HepG2 (cell line): Measurements from ENCODE around the gene SCAMP3. TPM values are rescaled to one million over a fixed set of nuclear protein-coding genes. Genes with fewer than 3 reads are reported as not detected.
A peak's percentile ranks its signal among the peaks of the same experiment; 100 is the strongest.

Experiments
- AKNA ChIP-seq: sonication (generic); formaldehyde crosslinking; IDR thresholded peaks from 2 replicates; pipeline ENCODE4 v1.4.0; 2020; ENCODE audit warnings: missing genetic modification reagents, borderline replicate concordance
- ATF3 ChIP-seq: sonication (generic); formaldehyde crosslinking; IDR thresholded peaks from 2 replicates; pipeline ENCODE4 v1.4.0; 2020; ENCODE audit warnings: missing genetic modification reagents
- BORCS8-MEF2B ChIP-seq: sonication (generic); formaldehyde crosslinking; IDR thresholded peaks from 2 replicates; pipeline ENCODE4 v1.8.0; 2022; ENCODE audit warnings: mild to moderate bottlenecking, missing genetic modification reagents
- CCDC6 ChIP-seq: sonication (generic); formaldehyde crosslinking; IDR thresholded peaks from 2 replicates; pipeline ENCODE4 v1.8.1; 2022; ENCODE audit warnings: mild to moderate bottlenecking, missing genetic modification reagents, moderate library complexity
- FOXP1 ChIP-seq, 2 experiments: fragments of 450-650 bp in 1 of 2; IDR thresholded peaks; 2 replicates each; pipeline ENCODE4 v1.6.1; 2017 to 2018; ENCODE audit warnings: antibody characterized with exemption in 1 of 2
- GRHL1 ChIP-seq: sonication (generic); formaldehyde crosslinking; conservative IDR thresholded peaks from 2 replicates; pipeline ENCODE4 v1.8.0; 2022; ENCODE audit warnings: missing genetic modification reagents
- IRF9 ChIP-seq: sonication (generic); formaldehyde crosslinking; IDR thresholded peaks from 2 replicates; pipeline ENCODE4 v1.8.0; 2022; ENCODE audit warnings: missing genetic modification reagents, mild to moderate bottlenecking, borderline replicate concordance
- MIER3 ChIP-seq: IDR thresholded peaks from 2 replicates; pipeline ENCODE4 v1.6.1; 2016; ENCODE audit warnings: missing compliant biosample characterization, borderline replicate concordance
- NAIF1 ChIP-seq: sonication (generic); formaldehyde crosslinking; IDR thresholded peaks from 2 replicates; pipeline ENCODE4 v1.5.0; 2020; ENCODE audit warnings: mild to moderate bottlenecking, missing genetic modification reagents, borderline replicate concordance
- NFIB ChIP-seq: sonication (generic); formaldehyde crosslinking; IDR thresholded peaks from 2 replicates; pipeline ENCODE4 v1.9.0; 2021; ENCODE audit warnings: missing genetic modification reagents, mild to moderate bottlenecking, borderline replicate concordance
- NKX3-1 ChIP-seq: sonication (generic); formaldehyde crosslinking; IDR thresholded peaks from 2 replicates; pipeline ENCODE4 v1.5.0; 2020; ENCODE audit warnings: missing genetic modification reagents
- PCBP2 ChIP-seq: fragments of 200-400 bp; formaldehyde crosslinking; optimal IDR thresholded peaks from 2 replicates; pipeline ENCODE3; 2018; ENCODE audit warnings: low read length, low read depth; ENCODE audit not compliant: poor library complexity, severe bottlenecking
- UBTF ChIP-seq: sonication (generic); formaldehyde crosslinking; IDR thresholded peaks from 2 replicates; pipeline ENCODE4 v1.4.0; 2020; ENCODE audit warnings: mild to moderate bottlenecking, missing genetic modification reagents
- ZBTB2 ChIP-seq: sonication (generic); formaldehyde crosslinking; IDR thresholded peaks from 2 replicates; pipeline ENCODE4 v1.8.0; 2022; ENCODE audit warnings: low read depth, missing genetic modification reagents
- ZNF337 ChIP-seq: sonication (generic); formaldehyde crosslinking; IDR thresholded peaks from 2 replicates; pipeline ENCODE4 v1.5.1; 2020; ENCODE audit warnings: missing genetic modification reagents, low read depth, mild to moderate bottlenecking, borderline replicate concordance
- ZNF678 ChIP-seq: sonication (generic); formaldehyde crosslinking; IDR thresholded peaks from 2 replicates; pipeline ENCODE4 v1.4.0; 2020; ENCODE audit warnings: mild to moderate bottlenecking, missing genetic modification reagents
- ZNF780A ChIP-seq: sonication (generic); formaldehyde crosslinking; IDR thresholded peaks from 2 replicates; pipeline ENCODE4 v1.8.0; 2022; ENCODE audit warnings: mild to moderate bottlenecking, missing genetic modification reagents, moderate library complexity
- polyA plus RNA-seq, 8 experiments: library from polyadenylated mRNA; depleted of rRNA in 3 of 8; stranded (reverse) in 7 of 8; unstranded in 1 of 8; fragments of >200 nt; fragmentation: Illumina TruSeq in 4 of 8; extraction: Trizol in 4 of 8; gene quantifications; 2 replicates each; pipeline versions ENCODE4 v1.2.1 to v1.2.3, GENCODE V29; 2011 to 2016; ENCODE audit warnings: low read depth in 4 of 8, missing spikeins in 1 of 8, mixed read lengths in 1 of 8; ENCODE audit not compliant: insufficient read depth in 1 of 8
- total RNA-seq, 5 experiments: library from RNA; depleted of rRNA; stranded (reverse); fragments of >200 nt; fragmentation: Illumina TruSeq; extraction: Trizol; gene quantifications; 2 replicates each; pipeline ENCODE4 v1.2.3, GENCODE V29; 2016; ENCODE audit warnings: low read depth in 1 of 5

SCAMP3 gene
- total and polyA plus RNA-seq, 2 of the 13 experiments (the other 11 are each of a cell fraction or from before 2014, with no cell fraction given) = 46.8 to 83.3 TPM

- TF ChIP-seq GRHL1 (CRISPR knock-in tag) (no peak), AKNA (no peak), PCBP2 (no peak), NKX3-1 (no peak), CCDC6 (CRISPR knock-in tag) (no peak), ZNF678 (0 out of 2 replicates have a peak, but pooled peaks have one; percentile 76), NFIB (CRISPR knock-in tag) (no peak), ZBTB2 (CRISPR knock-in tag) (no peak), FOXP1 (IDR thresholded peaks at IDR 0.05) (no peak), FOXP1 (CRISPR knock-in tag; IDR thresholded peaks at IDR 0.05) (no peak), NAIF1 (CRISPR knock-in tag) (no peak), MIER3 (CRISPR knock-in tag) (no peak), ZNF780A (no peak), IRF9 (CRISPR knock-in tag) (0 out of 2 replicates have a peak, but pooled peaks have one; percentile 53), ATF3 (CRISPR knock-in tag) (no peak), BORCS8-MEF2B (CRISPR knock-in tag) (peak; percentile 53; the same call in 1 of the 2 replicates), ZNF337 (CRISPR knock-in tag) (no peak), UBTF (CRISPR knock-in tag) (0 out of 2 replicates have a peak, but pooled peaks have one; percentile 30)
Observed at GRCh38 chr1:155226910-155227260, 35.3 kb downstream of the SCAMP3 start (continued).
